ENCODE measurements around the gene D2HGDH. TPM values are rescaled to one million over a fixed set of nuclear protein-coding genes. Genes with fewer than 3 reads are reported as not detected.
"Not testable (repeated sequence)": the region's sequence is repeated elsewhere in the genome, so short reads cannot be mapped to it uniquely, and the experiment has no call there.

Gene D2HGDH
- total and polyA plus RNA-seq, 2 of the 8 experiments (the other 6 are each of a cell fraction or from before 2014, with no cell fraction given): 3.4 to 8.1 TPM

DNA sequence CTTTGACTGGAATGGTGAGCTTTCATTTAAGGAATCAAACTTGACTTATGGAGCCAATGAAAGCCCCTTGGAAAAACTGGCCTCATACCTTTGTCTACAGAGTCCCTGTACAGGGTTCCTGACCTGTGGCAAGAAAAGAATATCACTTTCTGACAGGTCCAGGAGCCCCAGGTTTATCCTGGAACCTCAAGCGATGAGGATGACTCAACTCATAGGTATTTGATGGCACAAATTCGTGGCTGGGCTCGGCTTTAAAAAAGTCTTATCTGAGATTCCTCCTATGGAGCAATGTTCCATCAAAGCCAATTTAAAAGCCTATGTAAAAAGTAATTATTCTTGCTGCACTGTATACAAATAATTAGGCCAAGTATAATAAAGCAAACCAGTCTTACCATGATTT is 57.0 kb downstream of the D2HGDH start:
- H3K18ac ChIP-seq (ENCODE audit: extremely low read depth, low read length); H2BK5ac ChIP-seq (ENCODE audit: low read depth, low read length); H3K14ac ChIP-seq (ENCODE audit: insufficient read length); H3K79me1 ChIP-seq (ENCODE audit: low read depth, low read length); H4K91ac ChIP-seq (replicated peaks; ENCODE audit: insufficient read length, low read length); H2BK20ac ChIP-seq (ENCODE audit: low read length); POLR2A ChIA-PET (ENCODE audit: partially characterized antibody); H3K4me2 ChIP-seq (ENCODE audit: insufficient read depth in 1 of 2, low read depth in 2 of 2, low read length in 2 of 2); H2BK15ac ChIP-seq (ENCODE audit: low read length); H2BK120ac ChIP-seq (replicated peaks; ENCODE audit: low read depth, low read length); H3K56ac ChIP-seq (replicated peaks; ENCODE audit: insufficient read length, low read depth, low read length); H4K20me1 ChIP-seq (replicated peaks in 1 of 2; ENCODE audit: control insufficient read depth in 1 of 2, insufficient read depth in 2 of 2, low read length in 2 of 2); H3K27me3 ChIP-seq (replicated peaks in 1 of 4; ENCODE audit: control insufficient read depth in 3 of 4, extremely low read depth in 1 of 4, insufficient read depth in 3 of 4, low read length in 3 of 4); H2AFZ ChIP-seq (ENCODE audit: low read length); H3K36me3 ChIP-seq (ENCODE audit: control insufficient read depth in 2 of 4, insufficient read depth in 4 of 4, low read length in 3 of 4); H3K4ac ChIP-seq (replicated peaks; ENCODE audit: insufficient read length, low read depth, low read length); H3K27ac ChIP-seq (ENCODE audit: low read depth, low read length); H4K5ac ChIP-seq (ENCODE audit: insufficient read length, low read depth, low read length); DNase-seq (ENCODE audit: low read depth in 1 of 2, low spot score in 2 of 2); H3K4me1 ChIP-seq (replicated peaks in 1 of 4; ENCODE audit: control insufficient read depth in 3 of 4, insufficient read depth in 4 of 4, low read length in 3 of 4); H3K79me2 ChIP-seq (ENCODE audit: control insufficient read depth in 1 of 2, insufficient read depth in 2 of 2, low read length in 2 of 2); H3K23me2 ChIP-seq (ENCODE audit: low read depth, low read length); H2AK5ac ChIP-seq (ENCODE audit: low read depth, low read length); H3K4me3 ChIP-seq (ENCODE audit: extremely low read depth in 1 of 4, insufficient read depth in 2 of 4, low read depth in 3 of 4, low read length in 4 of 4); FAIRE-seq; H4K8ac ChIP-seq (ENCODE audit: extremely low read depth, insufficient read depth, low read length); CTCF ChIA-PET (ENCODE audit: partially characterized antibody); H3K23ac ChIP-seq (ENCODE audit: insufficient read length); H2BK12ac ChIP-seq (ENCODE audit: low read depth, low read length); H3K9ac ChIP-seq (replicated peaks in 1 of 4; ENCODE audit: extremely low read depth in 1 of 4, low read depth in 3 of 4, low read length in 3 of 4): not testable (repeated sequence)
- H3K9me3 ChIP-seq (ENCODE audit: insufficient read depth in 2 of 2, low read depth in 1 of 2, low read length in 1 of 2): peaks cover 27 to 29% of the 10 kb centered on the region in 2 experiments
- 80% methylated on average over 3 of the region's 3 CpGs; no CpG with 5 or more reads in 1 of the 2 experiments for WGBS, 2 experiments (ENCODE audit: extremely low coverage in 1 of 2, insufficient coverage in 1 of 2, insufficient read length in 1 of 2, insufficient replicate concordance in 2 of 2, low coverage in 1 of 2, low lambda C conversion rate in 2 of 2, missing lambda C conversion rate in 1 of 2)
